ENCODE measurements around the gene LIMS3.
"Not testable (repeated sequence)": the region's sequence is repeated elsewhere in the genome, so short reads cannot be mapped to it uniquely, and the experiment has no call there.

DNA sequence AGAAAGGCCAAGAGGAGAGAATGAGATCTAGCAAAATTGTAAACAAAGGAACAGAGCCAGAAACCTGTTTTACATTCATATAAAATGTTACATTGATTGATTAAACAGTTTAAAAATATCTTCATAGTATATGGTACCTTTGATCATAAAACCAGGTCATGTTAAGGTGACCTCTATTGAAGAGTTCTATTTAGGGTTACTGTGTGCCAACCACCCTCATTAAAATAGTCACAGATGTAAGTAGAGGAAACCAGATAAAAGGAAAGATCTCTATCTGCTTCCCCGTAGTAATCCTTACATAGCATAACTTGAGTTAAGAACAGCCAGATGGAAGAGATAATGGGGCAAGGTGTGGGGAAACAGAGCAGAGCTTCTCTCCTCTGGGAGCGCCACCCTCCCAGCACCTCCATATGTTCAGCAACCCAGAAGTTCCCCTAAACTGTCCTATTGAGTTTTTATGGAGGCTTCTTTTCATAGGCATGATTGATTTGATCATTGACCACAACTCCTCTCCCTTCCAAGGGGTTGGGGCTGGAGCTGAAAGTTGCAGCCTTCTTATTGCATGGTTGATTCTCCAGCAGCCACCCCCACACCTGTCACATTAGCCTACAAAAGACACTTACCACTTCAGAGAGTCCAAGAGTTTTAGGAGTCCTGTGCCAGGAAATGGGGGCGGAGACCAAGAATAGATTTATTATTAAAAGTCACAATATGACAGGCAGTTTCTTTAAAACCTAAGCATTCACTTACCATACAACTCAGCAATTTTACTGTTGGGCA lies 3.2 kb upstream of the LIMS3 start:
- TF ChIP-seq, protein P1, sequence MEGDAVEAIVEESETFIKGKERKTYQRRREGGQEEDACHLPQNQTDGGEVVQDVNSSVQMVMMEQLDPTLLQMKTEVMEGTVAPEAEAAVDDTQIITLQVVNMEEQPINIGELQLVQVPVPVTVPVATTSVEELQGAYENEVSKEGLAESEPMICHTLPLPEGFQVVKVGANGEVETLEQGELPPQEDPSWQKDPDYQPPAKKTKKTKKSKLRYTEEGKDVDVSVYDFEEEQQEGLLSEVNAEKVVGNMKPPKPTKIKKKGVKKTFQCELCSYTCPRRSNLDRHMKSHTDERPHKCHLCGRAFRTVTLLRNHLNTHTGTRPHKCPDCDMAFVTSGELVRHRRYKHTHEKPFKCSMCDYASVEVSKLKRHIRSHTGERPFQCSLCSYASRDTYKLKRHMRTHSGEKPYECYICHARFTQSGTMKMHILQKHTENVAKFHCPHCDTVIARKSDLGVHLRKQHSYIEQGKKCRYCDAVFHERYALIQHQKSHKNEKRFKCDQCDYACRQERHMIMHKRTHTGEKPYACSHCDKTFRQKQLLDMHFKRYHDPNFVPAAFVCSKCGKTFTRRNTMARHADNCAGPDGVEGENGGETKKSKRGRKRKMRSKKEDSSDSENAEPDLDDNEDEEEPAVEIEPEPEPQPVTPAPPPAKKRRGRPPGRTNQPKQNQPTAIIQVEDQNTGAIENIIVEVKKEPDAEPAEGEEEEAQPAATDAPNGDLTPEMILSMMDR (IDR thresholded peaks at IDR 0.05) = not testable (repeated sequence)
- not testable (repeated sequence) for TF ChIP-seq POLR2A, POLR2AphosphoS5, EP300 (IDR thresholded peaks at IDR 0.05)

All from stomach (tissue), 4 donors.